RKO (cell line): Measurements from ENCODE around the gene LSM5.

Experiments used
- DNase-seq: peaks from one replicate; pipeline ENCODE4 v3.0.0-alpha.2; 2016; ENCODE audit warnings: low spot score

Gene LSM5

GRCh38 chr7:32461484-32461883 is 28.7 kb downstream of the LSM5 start:
- DNase-seq, result no peak

- DNase-seq, result no peak
Measured at GRCh38 chr7:32459788-32460187, 30.4 kb downstream of the LSM5 start.

GRCh38 chr7:32458025-32458424 is 32.2 kb downstream of the LSM5 start:
- DNase-seq, result no peak

- DNase-seq, result peak; percentile 16
Measured at GRCh38 chr7:32453341-32454011, 36.7 kb downstream of the LSM5 start.

- no peak for DNase-seq
Measured at GRCh38 chr7:32447218-32447617, 43.0 kb downstream of the LSM5 start.

GRCh38 chr7:32436146-32436928 is 53.8 kb downstream of the LSM5 start:
- DNase-seq, result no peak
